Renal cortical epithelial cell (primary cell): ENCODE measurements around the gene SMAD5. TPM values are rescaled to one million over a fixed set of nuclear protein-coding genes. Genes with fewer than 3 reads are reported as not detected.

Experiments
- DNase-seq: peaks from one replicate; pipeline ENCODE4 v3.0.0-alpha.2; 2011; ENCODE audit warnings: low read depth
- total RNA-seq: library from RNA; depleted of rRNA; stranded (reverse); fragments of >200 nt; gene quantifications from 2 replicates; pipeline ENCODE4 v1.2.3, GENCODE V29; 2014

SMAD5 gene
- total RNA-seq, 1 donor from 2014 or later, result 59.6 TPM

DNA sequence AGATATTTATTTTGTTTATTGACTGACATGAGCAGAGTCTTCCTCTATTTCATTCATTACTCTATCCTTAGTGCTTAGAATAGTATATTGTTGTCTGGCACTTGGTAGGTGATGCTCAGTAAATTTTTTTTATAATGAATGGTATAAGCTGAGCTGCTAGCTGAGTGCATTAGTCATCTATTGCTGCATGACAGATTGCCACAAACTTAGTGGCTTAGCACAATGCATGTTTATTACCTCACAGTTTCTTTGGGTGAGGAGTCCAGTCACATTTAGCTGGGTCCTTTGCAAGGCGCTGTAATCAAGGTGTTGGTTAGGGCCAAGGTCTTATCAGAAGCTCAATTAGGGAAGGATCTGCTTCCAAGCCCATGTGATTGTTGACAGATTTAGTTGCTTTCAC is 23.1 kb downstream of the SMAD5 start:
- DNase-seq, result peak; percentile 68

DNA sequence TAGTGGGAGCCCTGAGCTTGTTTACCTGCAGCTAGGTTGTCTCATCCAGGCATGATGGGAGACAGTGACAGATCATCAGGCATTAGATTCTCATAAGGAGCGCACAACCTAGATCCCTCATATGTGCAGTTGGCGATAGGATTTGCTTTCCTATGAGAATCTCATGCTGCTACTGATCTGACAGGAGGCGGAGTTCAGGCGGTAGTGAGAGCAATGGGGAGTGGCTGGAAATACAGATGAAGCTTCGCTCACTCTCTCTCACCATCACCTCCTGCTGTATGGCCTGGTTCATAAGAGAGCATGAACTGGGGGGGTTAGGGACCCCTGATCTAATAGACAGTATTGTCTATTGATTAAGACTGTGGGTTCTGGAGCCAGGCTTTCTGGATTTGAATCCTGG is 24.9 kb downstream of the SMAD5 start:
- no peak for DNase-seq

DNA sequence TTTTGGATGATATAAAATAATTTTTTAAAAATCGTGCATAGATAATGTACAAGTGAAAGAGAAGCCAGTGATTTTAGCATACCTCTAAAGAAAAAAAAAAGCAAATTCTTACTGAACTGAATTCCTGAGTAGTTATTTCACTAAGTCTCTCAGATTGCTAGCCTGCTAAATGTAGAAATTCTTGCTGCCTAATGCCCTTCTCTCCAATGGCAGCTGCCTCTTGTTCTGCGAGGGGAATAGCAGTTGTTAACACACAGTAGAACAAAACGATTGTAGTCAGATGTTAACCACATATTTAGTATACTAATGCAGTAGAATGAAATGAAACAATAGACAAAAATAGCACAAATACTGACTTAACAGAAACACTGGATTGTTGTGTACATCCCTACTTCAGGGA is 26.8 kb downstream of the SMAD5 start:
- peak; percentile 40 for DNase-seq

DNA sequence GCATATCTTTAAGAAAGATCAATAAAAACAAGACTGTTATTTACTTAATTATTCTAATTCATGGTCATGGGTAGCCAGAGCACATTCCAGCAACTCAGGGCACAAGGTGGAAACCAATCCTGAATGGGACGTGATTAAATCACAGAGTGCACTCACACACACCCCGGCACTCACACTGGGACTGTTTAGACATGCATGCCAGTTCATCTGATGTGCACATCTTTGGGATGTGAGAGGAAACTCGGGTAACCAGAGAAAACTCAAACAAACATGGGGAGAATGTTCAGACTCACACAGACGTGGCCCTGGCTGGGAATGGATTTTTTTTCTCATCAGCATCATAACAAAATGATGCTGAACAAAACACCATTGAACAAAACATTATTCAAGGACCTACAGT is 29.4 kb downstream of the SMAD5 start:
- peak; percentile 52 for DNase-seq

DNA sequence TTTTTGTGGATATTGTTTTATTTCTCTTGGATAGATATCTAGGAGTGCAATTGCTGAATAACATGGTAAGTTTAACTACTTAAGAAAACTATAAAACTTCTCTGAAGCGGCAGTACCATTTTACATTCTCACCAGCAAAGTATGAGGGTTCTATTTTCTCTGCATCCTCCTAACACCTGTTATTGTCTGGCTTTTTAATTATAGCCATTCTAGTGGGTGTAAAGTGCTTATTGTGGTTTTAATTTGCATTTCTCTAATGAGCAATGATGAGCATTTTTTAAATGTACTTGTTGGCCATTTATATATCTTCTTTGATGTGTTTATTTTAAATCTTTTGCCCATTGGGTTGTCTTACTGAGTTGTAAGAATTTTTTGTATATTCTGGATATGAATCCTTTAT is 31.6 kb downstream of the SMAD5 start:
- DNase-seq, result no peak

DNA sequence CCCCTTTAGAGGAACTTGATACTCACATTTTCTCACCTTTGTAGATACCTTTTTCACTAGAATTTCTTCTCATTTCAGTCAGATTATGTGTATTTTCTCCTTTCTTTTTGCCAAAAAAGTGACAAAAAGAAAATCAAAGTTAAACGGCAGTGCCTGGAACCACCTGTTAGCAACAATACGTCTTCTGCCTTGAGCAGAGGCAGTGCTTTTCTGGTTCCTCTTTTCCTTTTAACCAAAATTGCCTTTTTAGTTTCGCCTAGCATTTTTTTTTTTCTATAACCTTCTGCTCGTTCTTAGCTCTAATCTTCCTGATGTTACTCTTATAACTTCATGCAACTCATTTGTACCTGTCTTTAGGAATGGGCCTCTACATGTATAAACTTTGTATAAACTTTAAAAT is 34.3 kb downstream of the SMAD5 start:
- DNase-seq, result no peak

DNA sequence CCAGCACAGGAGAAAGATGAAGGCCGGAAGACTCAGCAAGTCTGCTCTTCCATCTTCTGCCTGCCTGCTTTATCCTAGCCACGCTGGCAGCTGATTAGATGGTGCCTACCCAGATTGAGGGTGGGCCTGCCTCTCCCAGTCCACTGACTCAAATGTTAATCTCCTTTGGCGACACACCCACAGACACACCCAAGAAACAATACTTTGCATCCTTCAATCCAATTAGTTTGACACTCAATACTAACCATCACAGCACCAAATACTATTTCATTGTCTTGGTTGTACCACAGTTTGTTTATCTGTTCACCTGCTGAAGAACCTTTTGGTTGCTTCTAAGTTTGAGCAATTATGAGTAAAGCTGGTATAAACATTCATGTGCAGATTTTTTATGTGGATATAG is 36.6 kb downstream of the SMAD5 start:
- no peak for DNase-seq

DNA sequence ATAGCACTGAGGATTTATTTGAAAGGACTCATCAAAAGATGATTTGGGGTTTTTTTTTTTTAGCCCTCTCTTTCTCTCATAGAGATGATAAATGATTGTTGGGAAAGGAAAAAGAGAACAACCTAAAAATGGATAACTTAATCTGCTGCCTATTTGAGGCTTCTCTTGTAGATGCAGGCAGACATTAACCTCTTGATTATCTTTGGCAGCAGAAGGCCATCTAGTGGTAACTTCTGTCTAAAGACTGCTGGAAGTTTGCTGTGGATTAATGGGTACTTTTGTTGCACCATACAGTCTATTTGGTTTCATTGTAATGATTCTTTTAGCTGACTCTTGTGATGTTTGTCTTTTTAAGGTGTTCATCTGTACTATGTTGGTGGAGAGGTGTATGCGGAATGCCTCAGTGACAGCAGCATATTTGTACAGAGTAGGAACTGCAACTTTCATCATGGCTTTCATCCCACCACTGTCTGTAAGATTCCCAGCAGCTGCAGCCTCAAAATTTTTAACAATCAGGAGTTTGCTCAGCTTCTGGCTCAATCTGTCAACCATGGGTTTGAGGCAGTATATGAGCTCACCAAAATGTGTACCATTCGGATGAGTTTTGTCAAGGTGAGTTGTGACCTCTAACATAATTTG is 41.5 kb downstream of the SMAD5 start:
- DNase-seq, result peak; percentile 79

DNA sequence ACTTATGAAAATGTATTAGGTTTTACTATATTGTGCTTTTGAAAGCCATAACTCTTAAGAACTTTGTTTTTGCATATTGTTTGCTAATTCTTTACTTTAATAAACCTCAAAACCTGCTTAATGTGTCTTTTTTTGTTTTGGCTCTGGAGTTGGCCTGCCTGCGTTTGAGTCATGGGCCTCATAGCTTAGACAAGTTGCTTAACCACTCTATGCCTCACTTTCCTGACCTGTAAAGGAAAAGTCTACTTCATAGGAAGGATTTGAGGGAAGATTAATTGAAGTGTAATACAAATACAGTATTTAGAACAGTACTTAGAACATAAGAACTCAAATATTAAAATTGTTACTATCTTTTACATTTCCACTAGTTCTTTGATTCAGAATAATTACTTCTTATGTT is 50.0 kb downstream of the SMAD5 start:
- DNase-seq, result peak; percentile 15

DNA sequence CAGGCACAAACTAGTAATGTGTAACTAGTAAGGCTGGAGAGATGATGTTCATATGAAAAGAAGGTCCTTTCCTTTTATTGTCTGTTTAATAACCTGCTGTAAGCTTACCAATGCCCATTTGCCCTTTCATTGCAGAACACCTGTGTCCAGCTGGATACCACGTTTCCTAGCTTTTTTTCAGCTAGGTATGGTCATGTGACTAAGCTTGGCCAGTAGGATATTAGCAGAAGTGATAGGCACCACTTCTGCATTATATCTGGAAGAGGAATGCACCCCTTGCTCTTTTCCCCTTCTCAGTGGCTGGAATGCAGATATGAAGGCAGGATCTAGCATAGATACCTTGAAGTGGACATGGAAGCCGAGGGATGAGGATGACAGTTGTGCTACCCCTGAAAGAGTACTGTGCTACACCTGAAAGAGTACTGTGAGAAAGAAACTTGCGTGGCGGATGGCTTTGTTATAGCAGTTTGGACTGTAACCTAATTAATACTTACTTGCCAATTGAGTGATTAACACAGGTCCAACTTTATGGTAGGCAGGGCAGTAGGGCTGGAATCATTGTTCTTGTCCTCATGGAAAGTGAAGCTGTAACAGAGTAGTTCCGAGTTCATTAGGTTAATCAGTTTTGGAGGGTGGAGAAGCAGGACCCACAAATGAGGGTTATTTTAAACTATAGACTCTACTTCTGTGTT is 53.5 kb downstream of the SMAD5 start:
- DNase-seq, result no peak

DNA sequence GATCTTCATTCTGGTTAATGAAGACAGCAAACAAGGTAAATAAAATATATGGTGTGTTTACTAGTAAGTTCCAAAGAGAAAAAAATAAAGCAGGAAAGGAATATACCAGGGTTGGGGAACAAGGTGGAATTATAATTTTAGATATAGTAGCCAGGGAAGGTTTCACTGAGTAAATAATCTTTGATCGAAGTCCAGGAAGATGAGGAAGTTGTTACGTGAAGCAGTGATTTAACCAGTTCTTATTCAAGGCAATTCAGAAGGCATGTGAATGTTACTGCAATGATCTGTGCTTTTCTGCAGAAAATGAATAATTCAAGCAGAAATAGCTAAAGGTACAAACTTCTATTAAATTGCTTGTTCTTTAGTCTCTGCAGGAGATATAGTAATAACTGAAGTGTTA is 54.2 kb downstream of the SMAD5 start:
- DNase-seq, result no peak

DNA sequence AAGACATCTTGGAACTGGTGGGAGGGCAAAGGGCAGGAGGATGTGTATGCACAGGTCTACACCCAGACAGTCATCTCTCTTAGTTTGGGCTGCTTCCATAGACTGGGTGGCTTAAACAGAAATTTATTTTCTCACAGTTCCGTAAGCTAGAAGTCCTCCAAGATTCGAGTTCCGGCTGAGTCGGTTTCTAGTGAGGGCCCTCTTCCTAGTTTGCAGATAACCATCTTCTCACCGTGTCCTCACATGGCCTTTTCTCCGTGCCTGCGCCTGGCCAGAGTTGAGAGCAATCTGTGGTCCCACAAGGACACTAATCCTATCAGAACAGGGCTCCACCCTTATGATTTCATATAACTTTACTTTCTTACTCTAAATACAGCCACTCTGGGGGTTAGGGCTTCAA is 56.2 kb downstream of the SMAD5 start:
- DNase-seq, result no peak

DNA sequence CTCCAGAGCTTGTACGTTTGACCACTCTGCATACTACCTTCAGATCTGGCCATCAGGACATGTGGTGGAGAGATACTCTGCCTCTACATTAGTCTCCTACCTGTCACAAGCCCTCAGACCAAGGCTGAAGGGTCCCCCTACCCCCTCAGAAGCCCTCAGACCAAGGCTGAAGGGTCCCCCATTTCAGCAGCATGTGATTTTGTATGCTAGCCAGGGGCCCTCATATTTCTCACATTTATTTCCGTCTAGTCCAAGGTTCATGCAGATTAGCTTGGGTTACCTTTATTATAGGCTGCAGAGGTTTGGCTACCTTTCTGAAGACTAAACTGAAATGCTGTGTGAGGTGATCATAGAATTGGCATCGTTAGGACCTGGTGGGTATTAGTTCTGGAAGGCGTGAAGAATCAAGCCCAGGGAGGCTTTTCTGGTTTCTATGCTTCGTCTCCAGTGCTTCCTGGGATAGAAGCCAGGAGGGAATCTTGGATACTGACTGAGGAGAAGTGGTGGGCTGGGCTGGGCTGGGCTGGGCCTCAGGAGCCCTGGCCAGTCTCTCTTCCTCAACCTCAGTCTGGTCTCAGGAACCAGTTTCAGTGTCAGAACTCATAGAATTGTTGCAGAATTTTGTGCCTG is 57.6 kb downstream of the SMAD5 start:
- DNase-seq, result no peak

DNA sequence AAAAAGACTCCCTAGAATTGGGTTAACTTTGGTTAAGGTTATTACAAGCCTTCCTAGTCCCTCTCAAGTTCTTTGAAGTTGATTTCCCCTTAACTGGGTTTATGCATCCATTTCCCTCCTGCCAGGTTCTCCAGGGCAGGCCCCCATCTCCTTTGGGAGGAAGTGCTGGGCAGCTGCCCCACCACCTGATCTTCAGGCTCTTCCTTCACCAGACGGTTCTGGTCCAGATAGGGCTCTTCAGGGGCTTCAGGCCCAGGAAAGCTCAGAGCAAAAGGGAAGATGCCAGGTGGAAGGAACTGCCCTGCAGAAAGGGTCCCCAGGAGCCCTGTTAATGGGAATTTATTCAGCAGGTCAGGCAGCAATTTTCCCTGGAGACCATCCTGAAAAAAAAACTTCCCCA is 58.3 kb downstream of the SMAD5 start:
- no peak for DNase-seq

DNA sequence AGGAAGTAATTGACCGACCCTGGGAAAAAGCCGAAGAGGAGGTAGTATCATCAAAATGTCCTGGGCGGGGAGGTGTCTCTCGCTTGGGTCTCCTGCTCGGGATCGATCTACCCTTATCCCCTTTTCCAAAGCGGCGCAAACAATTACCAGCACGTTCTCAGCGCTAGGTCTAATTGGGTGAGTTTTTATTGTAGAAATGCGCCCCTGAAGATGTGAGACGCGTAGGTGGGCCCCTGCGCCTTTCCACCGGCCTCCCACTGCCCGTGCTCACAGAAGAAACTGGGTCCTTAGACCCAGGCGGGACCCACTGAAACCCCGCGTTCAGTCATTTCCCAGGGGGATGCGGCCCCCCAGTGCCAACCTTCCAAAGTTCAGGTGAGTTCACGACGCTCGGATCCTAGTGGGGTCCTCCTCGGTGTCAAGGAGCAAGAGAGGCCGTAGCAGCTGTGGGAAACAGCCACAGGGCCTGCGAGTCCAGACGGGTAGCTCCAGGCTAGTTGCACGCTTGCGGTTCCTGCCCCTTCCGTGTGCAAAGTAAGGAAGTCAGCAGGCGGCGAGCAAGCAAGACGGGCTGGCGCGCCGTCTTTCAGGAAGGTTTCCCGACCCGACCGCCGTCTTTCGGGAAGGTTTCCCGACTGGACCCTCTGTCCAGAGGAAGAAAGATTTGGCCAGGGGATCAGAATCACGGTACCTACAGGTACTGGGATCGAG is 58.8 kb downstream of the SMAD5 start:
- peak; percentile 32 for DNase-seq

DNA sequence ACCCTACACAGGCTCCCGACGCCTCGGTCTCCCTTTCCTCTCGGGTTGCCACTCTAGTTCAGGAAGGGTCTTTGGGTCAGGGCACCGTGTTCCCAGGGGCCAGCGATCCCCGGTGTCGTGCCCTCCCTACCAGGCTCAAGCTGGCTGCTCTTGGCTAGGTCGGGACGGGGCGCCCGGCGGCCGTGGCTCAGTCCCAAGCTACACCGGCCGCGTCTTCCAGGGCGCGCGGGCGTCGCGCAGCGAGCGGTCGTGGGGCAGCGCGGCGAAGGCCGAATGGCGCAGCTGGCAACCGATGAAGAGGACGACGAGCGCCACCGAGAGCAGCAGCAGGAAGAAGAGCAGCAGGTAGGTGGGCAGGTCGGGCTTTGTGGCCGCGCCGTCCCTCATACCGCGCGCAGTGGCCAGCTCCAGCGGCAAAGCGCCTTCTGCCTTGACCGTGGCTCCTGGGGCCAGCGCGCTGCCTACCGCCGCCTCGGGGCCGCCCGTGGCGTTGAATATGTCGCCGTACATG is 59.4 kb downstream of the SMAD5 start:
- DNase-seq, result no peak

DNA sequence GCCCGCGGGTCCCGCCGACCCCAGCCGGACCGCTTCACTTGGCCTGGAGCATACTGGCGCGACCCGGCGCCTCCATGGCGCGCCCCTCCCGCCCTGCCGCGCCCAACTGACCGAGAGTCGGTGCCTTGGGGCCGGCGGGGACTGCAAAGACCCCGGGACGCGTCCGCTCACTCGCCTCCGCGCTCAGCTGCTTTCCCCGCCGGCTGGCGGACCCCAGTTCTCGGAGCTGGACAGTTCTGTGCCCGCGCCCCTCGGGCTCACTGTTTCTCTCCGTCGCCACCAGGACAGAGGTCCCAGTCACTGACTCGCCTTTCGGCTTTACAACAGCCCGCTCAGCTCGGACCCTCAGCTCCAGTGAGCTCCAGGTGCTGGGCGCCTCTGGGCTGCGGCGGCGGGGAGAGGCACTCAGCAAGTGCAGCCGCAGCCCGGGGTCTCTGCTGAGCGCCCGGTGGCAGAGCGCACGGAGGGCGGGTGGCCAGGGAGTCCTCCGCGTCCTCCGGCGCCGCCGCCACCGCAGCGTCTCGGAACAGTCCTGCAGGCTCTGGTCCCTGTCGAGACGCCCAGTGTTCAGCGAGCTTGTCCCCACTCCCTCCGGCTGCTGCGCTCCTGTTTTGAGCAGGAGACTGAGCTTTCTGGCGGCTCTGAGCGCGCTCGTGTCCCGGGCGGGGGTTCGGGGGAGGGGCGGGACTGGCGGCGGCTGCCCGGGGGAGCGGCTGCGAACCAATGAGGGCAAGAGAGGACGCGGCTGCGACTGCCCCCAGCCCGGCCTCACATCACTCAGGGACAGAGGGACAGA is 60.1 kb downstream of the SMAD5 start, which contains the start of gene SMIM32:
Gene SMIM32 (minus strand): TSS at position 637 of the 796 bp plus-strand sequence. CDS start 638 bp downstream, outside the sequence.
- DNase-seq, result no peak

DNA sequence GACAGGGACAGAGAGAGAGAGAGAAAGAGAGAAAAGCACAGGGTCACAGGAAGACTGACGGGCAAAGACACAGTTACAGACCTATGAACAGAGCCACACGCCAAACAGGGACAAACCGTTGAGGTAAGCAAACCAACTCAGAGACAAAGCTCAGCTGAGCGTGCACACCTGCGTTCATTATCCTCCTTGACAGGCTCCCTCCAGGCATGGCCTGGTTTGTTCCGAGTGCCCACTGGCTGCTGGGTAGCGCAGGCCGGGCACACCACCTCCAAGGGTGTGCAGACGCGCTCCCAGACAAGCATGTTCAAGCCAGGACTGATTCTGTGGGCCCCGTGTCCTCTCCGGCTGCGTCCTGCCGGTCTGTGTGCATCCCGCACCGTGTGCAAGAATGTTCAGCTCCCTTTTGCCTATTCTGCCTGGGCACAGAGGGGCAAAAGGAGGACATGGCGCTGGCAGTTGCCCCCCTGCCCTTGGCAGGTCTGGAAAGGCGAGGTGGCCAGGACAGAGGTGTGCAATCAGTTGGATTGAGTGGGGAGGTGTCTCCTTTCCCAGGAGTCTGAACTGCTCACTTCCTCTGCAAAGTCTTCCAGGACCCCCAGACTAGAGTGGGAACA is 60.8 kb downstream of the SMAD5 start:
- DNase-seq, result no peak

DNA sequence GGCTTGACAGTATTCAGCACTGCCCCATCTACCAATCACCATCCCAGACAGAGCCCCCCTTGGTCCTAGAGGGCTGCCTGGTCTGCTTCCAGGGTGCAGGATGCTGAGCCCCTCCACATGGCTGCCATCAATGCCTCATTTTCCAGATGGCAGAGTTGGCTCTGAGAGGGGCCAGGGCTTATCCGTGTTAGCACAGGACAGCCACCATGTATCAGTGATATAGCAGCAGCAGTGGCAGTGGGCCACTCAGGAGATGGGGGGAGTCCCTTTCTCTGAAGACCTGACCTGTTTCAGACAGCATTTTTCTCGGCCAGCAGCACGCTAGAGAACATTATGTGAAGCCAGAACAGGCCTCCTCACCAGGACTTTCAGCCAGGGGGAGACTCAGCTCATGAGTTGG is 61.9 kb downstream of the SMAD5 start:
- no peak for DNase-seq

DNA sequence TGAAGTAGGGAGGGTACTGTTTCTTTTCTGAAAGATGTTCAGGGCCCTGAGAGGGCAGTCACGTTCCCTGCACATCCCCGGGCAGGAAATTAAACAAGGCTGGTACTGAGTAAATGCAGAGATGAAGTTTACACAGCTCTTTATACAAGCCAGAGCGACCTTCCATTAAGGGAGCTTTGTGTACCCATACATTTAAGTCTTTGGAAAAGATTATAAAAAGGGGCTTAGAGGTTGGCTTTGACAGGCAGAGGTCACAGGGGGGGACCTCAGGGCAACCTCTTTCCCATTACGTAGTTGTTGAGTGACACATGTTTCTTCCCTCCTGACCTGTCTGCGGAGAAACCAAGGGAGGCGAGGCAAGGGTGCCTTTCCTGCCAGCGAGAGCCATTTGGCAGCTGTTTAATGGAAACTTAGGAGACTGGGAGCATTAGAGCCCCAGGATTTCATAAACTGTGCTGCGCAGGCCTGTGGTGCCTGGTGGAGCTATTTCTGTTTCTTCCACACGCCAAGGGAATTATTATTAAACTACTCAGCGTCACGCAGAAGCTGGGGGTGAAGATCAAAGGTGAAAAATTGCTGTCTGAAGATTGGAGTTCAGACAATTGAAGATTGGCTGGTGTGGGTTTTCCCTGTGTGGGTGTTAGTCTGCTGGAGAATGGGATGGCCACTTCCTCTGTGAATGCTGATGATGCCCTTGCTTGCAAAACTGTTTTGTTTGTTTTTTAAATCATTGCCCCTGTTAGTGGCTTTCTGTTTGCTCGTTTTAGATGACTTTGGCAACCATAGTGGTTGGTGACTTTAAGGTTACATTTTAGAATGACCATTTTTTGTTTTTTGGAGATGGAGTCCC is 63.6 kb downstream of the SMAD5 start:
- peak; percentile 47 for DNase-seq
